K562 (cell line): Measurements from ENCODE around the gene GUCY1A1. TPM values are rescaled to one million over a fixed set of nuclear protein-coding genes. Genes with fewer than 3 reads are reported as not detected.

Source experiments
- ATAC-seq: fragments of 200-7000 bp; cut with Tn5 transposase; 3 replicates; pipeline ENCODE4 v1.9.1; 2020; ENCODE audit warnings: moderate library complexity
- BruUV-seq: library from RNA; stranded (reverse); fragments of 400-500 nt; replicated peaks from 2 replicates; lab custom pipeline; 2021; lab: Mats Ljungman, UMichigan
- CTCF ChIA-PET: fragments of 300-600 bp; formaldehyde crosslinking; extraction: SDS; loops from one replicate; lab custom pipeline; 2021; ENCODE audit warnings: low intra/inter-chr PET ratio; lab: Yijun Ruan, JAX
- POLR2A ChIA-PET: fragments of 300-600, 350-650 bp; sonication (Branson Sonifier 250); formaldehyde crosslinking; extraction: SDS; loops from one replicate; lab custom pipeline; 2021; ENCODE audit warnings: antibody characterized with exemption, inconsistent platforms; lab: Yijun Ruan, JAX
- DNase-seq, 4 experiments: peaks; one replicate each; pipeline versions ENCODE4 v3.0.0 to v3.0.0-alpha.2; 2011 to 2018; ENCODE audit warnings: low spot score in 3 of 4, mixed read lengths in 3 of 4; ENCODE audit errors: extremely low read depth in 1 of 4
- FAIRE-seq: peaks from 2 replicates; lab custom pipeline; 2011; peaks lifted over from hg19 to GRCh38; lab: Jason Lieb, UNC
- H2AFZ ChIP-seq: 2 replicates; pipeline ENCODE4 v1.6.0; 2011; ENCODE audit warnings: low read depth, low read length, control low read depth, inconsistent platforms
- H3K27ac ChIP-seq: fragments of 200-600 bp; 3 replicates; pipeline ENCODE4 v1.8.0; 2011; ENCODE audit warnings: low read depth, mild to moderate bottlenecking, control low read depth, inconsistent platforms, low read length, moderate library complexity, mixed read lengths; ENCODE audit errors: extremely low read depth
- H3K27me3 ChIP-seq, 2 experiments: fragments of 300-600 bp in 1 of 2; 2 replicates in 1 of 2; 3 replicates in 1 of 2; pipeline versions ENCODE4 v1.6.0 to v1.8.0; 2011; ENCODE audit warnings: inconsistent platforms in 2 of 2, low read length in 2 of 2, mild to moderate bottlenecking in 1 of 2, mixed read lengths in 1 of 2, moderate library complexity in 1 of 2; ENCODE audit not compliant: control insufficient read depth in 2 of 2, insufficient read depth in 2 of 2
- H3K36me3 ChIP-seq: fragments of 300-600 bp; 3 replicates; pipeline ENCODE4 v1.8.0; 2011; ENCODE audit warnings: mild to moderate bottlenecking, low read length, inconsistent platforms; ENCODE audit not compliant: control insufficient read depth, insufficient read depth
- H3K4me1 ChIP-seq, 2 experiments: fragments of 200-600 bp in 1 of 2; replicated peaks in 1 of 2; 2 replicates in 1 of 2; 3 replicates in 1 of 2; pipeline versions ENCODE4 v1.5.1 to v1.8.0; 2011; ENCODE audit warnings: inconsistent platforms in 2 of 2, low read length in 2 of 2, mild to moderate bottlenecking in 1 of 2, mixed read lengths in 1 of 2, moderate library complexity in 1 of 2; ENCODE audit not compliant: control insufficient read depth in 2 of 2, insufficient read depth in 2 of 2
- H3K4me2 ChIP-seq: 2 replicates; pipeline ENCODE4 v1.6.1; 2011; ENCODE audit warnings: low read length, control low read depth, inconsistent platforms, mixed read lengths; ENCODE audit not compliant: insufficient read depth
- H3K4me3 ChIP-seq: fragments of 200-600 bp; sonication (generic), shearing (Covaris generic); 2 replicates; pipeline ENCODE4 v1.5.1; 2016; ENCODE audit warnings: control low read depth, inconsistent platforms
- H3K79me2 ChIP-seq: fragments of 200-600 bp; 3 replicates; pipeline ENCODE4 v1.8.0; 2011; ENCODE audit warnings: low read length, inconsistent platforms; ENCODE audit not compliant: control insufficient read depth, insufficient read depth
- H3K9ac ChIP-seq, 2 experiments: 2 replicates each; pipeline versions ENCODE4 v1.6.0 to v1.6.1; 2011; ENCODE audit warnings: low read depth in 2 of 2, low read length in 2 of 2, control low read depth in 1 of 2, inconsistent platforms in 1 of 2, mild to moderate bottlenecking in 1 of 2, mixed read lengths in 1 of 2; ENCODE audit not compliant: insufficient read depth in 1 of 2
- H3K9me1 ChIP-seq: one replicate; pipeline ENCODE4 v1.6.0; 2011; ENCODE audit warnings: inconsistent platforms, mild to moderate bottlenecking, low read length, moderate library complexity; ENCODE audit not compliant: control insufficient read depth, insufficient read depth
- H3K9me3 ChIP-seq: replicated peaks from 2 replicates; pipeline ENCODE4 v1.5.1; 2011; ENCODE audit warnings: low read depth, low read length, inconsistent platforms; ENCODE audit not compliant: control insufficient read depth, insufficient read depth
- H4K20me1 ChIP-seq: replicated peaks from 2 replicates; pipeline ENCODE4 v1.6.1; 2011; ENCODE audit warnings: low read length, inconsistent platforms, mixed read lengths; ENCODE audit not compliant: control insufficient read depth, insufficient read depth
- CEBPB ChIP-seq: fragments of 450-650 bp; IDR thresholded peaks from 2 replicates; pipeline ENCODE4 v1.6.1; 2016; ENCODE audit warnings: missing genetic modification characterization, missing compliant biosample characterization
- GATA2 ChIP-seq: sonication (generic); formaldehyde crosslinking; IDR thresholded peaks from 2 replicates; pipeline ENCODE4 v1.4.0; 2020; ENCODE audit warnings: mild to moderate bottlenecking, missing genetic modification reagents
- GTF2E2 ChIP-seq: fragments of 200-800 bp; sonication (Bioruptor generic); IDR thresholded peaks from 2 replicates; pipeline ENCODE4 v1.6.1; 2016; ENCODE audit warnings: missing genetic modification characterization, missing compliant biosample characterization
- IRF2 ChIP-seq: sonication (generic); formaldehyde crosslinking; IDR thresholded peaks from 2 replicates; pipeline ENCODE4 v1.8.1; 2022; ENCODE audit warnings: mild to moderate bottlenecking, missing genetic modification reagents
- IRF9 ChIP-seq: fragments of 450-650 bp; IDR thresholded peaks from 2 replicates; pipeline ENCODE4 v1.6.1; 2016; ENCODE audit warnings: missing biosample characterization, missing genetic modification characterization
- MED1 ChIP-seq: sonication (generic); formaldehyde crosslinking; IDR thresholded peaks from 2 replicates; pipeline ENCODE4 v1.8.1; 2023; ENCODE audit warnings: missing genetic modification reagents, borderline replicate concordance
- MGA ChIP-seq: fragments of 450-650 bp; IDR thresholded peaks from 2 replicates; pipeline ENCODE4 v1.6.1; 2016; ENCODE audit warnings: mild to moderate bottlenecking, moderate library complexity
- POLR2B ChIP-seq: fragments of 450-650 bp; IDR thresholded peaks from 2 replicates; pipeline ENCODE4 v1.6.1; 2018; ENCODE audit warnings: low read depth; ENCODE audit not compliant: partially characterized antibody
- SNAPC5 ChIP-seq: fragments of 250-450 bp; sonication (Bioruptor Pico); IDR thresholded peaks from 2 replicates; pipeline ENCODE4 v1.8.0; 2021; ENCODE audit warnings: moderate library complexity, mild to moderate bottlenecking, inconsistent platforms
- SRSF1 ChIP-seq: fragments of 200-400 bp; formaldehyde crosslinking; IDR thresholded peaks from 2 replicates; pipeline ENCODE4 v1.6.1; 2017; ENCODE audit warnings: mild to moderate bottlenecking, low read depth, low read length, moderate library complexity
- TRIM24 ChIP-seq, 2 experiments: fragments of 450-650 bp; IDR thresholded peaks; 2 replicates each; pipeline ENCODE4 v1.6.1; 2016
- ZNF785 ChIP-seq: fragments of 250-450 bp; sonication (Bioruptor Pico); IDR thresholded peaks from 2 replicates; pipeline ENCODE4 v1.4.0; 2020; ENCODE audit warnings: mild to moderate bottlenecking
- WGBS: fragments of 100-300 bp; shearing (Covaris generic); methylation state at CpG from one replicate; pipeline ENCODE4 v1.1.6; 2016; ENCODE audit warnings: low coverage, mixed read lengths; ENCODE audit not compliant: insufficient coverage; ENCODE audit errors: missing lambda C conversion rate; 5-methylcytosine and 5-hydroxymethylcytosine counted together
- in situ Hi-C: fragments of 300-500 bp; cut with MboI; formaldehyde crosslinking; loops from 4 replicates; pipeline ENCODE4 v1.15.0; 2018; ENCODE audit warnings: inconsistent platforms, mixed read lengths
- intact Hi-C: fragments of 100-400 bp; cut with micrococcal nuclease; formaldehyde crosslinking; loops from 2 replicates; pipeline ENCODE4 v1.14.2; 2022
- polyA plus RNA-seq, 8 experiments: library from polyadenylated mRNA; depleted of rRNA in 4 of 8; stranded (reverse) in 5 of 8; unstranded in 3 of 8; fragments of >200 nt; fragmentation: Nextera tagmentation in 2 of 8; fragmentation: Illumina TruSeq in 1 of 8; extraction: Ambion mirVana in 2 of 8; extraction: Trizol in 1 of 8; gene quantifications; 2 replicates each; pipeline versions ENCODE4 v1.2.1 to v1.2.3, GENCODE V29; 2011 to 2014; ENCODE audit warnings: inconsistent platforms in 1 of 8, missing spikeins in 1 of 8
- total RNA-seq, 7 experiments: library from RNA; depleted of rRNA in 6 of 7; stranded (reverse); fragments of >200 nt in 6 of 7; fragmentation: Illumina TruSeq in 2 of 7; extraction: Trizol in 2 of 7; gene quantifications; 2 replicates each; pipeline versions ENCODE4 v1.2.1 to v1.2.3, GENCODE V29; 2011 to 2021; ENCODE audit warnings: low replicate concordance in 1 of 7

Gene GUCY1A1
- total and polyA plus RNA-seq, 9 of the 15 experiments (the other 6 are each of a cell fraction or from before 2014, with no cell fraction given) = not detected

GRCh38 chr4:155629956-155630355 lies 36.7 kb upstream of the GUCY1A1 start:
- 0% methylated on average over 1 of the region's 1 CpG for WGBS
- H3K36me3 ChIP-seq = no peaks in the 10 kb centered on the region
- H4K20me1 ChIP-seq = no peaks in the 10 kb centered on the region
- no peaks in the 10 kb centered on the region for H3K9me3 ChIP-seq
- H3K79me2 ChIP-seq = no peaks in the 10 kb centered on the region
- H2AFZ ChIP-seq = no peak overlapping the region
- intact Hi-C loops = no loop called here
- no peak overlapping the region for H3K9ac ChIP-seq
- in situ Hi-C loops = no loop called here
- ChIA-PET CTCF (no interaction called here), POLR2A (no interaction called here)
- H3K27me3 ChIP-seq = no peaks in the 10 kb centered on the region
- H3K27ac ChIP-seq = no peak overlapping the region
- H3K4me2 ChIP-seq = no peak overlapping the region
- H3K9me1 ChIP-seq = no peaks in the 10 kb centered on the region
- FAIRE-seq (no peak), DNase-seq (no peak), ATAC-seq (no peak)
- no TSS peak for BruUV-seq
- no peak overlapping the region for H3K4me3 ChIP-seq
- no peaks in the 10 kb centered on the region for H3K4me1 ChIP-seq
- no peak for TF ChIP-seq TRIM24 (IDR thresholded peaks at IDR 0.05)
- TF ChIP-seq SNAPC5 (CRISPR knock-in tag) = no peak
- no peak for TF ChIP-seq GATA2 (CRISPR knock-in tag)
- TF ChIP-seq ZNF785 (CRISPR knock-in tag) = no peak
- no peak for TF ChIP-seq IRF9 (tag)
- no peak for TF ChIP-seq GTF2E2 (tag)
- no peak for TF ChIP-seq SRSF1
- no peak for TF ChIP-seq POLR2B
- TF ChIP-seq MED1 (CRISPR knock-in tag) = no peak
- TF ChIP-seq MGA = no peak
- TF ChIP-seq CEBPB (tag) = no peak
- TF ChIP-seq IRF2 (CRISPR knock-in tag) = no peak
